ENCODE data around the gene TIRAP. TPM values are rescaled to one million over a fixed set of nuclear protein-coding genes. Genes with fewer than 3 reads are reported as not detected.

The TIRAP gene, protein sequence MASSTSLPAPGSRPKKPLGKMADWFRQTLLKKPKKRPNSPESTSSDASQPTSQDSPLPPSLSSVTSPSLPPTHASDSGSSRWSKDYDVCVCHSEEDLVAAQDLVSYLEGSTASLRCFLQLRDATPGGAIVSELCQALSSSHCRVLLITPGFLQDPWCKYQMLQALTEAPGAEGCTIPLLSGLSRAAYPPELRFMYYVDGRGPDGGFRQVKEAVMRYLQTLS
- 5.5 and 6.2 TPM in 2 replicates for polyA plus RNA-seq (2012; rRNA removed)
- 3.3 and 4.3 TPM in 2 replicates for polyA plus RNA-seq (2012; cell fraction: cytosol; rRNA removed)
- 8.1 and 8.3 TPM in 2 replicates for polyA plus RNA-seq (2012; cell fraction: nucleus; rRNA removed)

DNA sequence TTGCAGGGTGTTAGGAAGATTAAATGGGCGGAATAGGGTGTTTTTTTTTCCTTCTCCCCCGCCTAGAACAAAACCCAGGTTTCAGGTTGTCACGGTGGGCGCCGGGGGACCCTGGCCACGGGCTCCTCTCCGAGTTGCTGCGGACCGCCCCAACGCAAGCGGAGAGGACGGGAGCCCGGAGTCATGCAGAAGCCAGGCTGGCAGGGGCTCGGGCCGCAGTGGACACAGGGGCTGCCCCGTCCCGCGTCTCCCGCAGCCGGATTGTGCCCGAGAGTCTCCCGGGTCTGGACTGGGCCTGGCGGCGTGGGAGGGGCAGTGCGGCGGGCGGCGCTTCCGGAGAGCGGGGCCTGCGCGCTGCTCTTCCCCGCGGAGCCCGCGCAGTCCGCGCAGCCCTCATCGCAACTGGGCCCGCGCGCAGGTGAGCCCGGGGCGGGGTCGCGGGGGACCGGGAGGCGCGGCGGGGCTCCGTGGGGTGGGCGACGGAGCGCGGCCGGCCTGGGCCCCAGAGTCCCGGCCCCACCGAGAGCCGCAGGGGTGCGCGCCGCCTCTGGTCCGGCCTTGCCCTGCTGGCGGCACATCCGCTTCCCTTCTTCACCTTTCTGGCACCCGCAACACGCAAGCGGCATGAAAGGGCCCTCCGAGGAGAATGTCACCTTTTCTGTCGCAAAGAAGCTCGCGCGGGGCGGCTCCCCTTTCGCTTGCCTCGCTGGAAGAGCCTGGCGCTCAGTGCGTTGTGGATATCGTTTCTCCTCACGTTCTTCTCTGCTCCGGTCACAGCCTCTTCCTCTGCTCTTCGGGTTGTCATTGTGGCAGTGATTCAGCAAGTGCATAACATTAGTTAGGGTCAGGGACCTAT, at the start of gene TIRAP:
Gene TIRAP (plus strand): TSS at position 358 of the 856 bp plus-strand sequence. CDS start 7,802 bp downstream, outside the sequence.
- peaks cover 32% of the 10 kb centered on the region for H3K79me2 ChIP-seq (ENCODE audit: insufficient read depth)
- ChIA-PET POLR2A (interaction anchor here (0.7 to 2.4 kb wide), 6 partner anchors 8 to 21 kb away, joined by 3 to 12 read pairs (median 4); partner anchors contain the start of genes DCPS, FOXRED1 and SRPRA), CTCF (interaction anchor here (0.6 to 1.2 kb wide), 2 partner anchors 28 to 71 kb away, joined by 3 read pairs; no protein-coding TSS in a partner anchor)
- peak within 1 kb of the TSS; percentile 62 to 75 for H3K4me3 ChIP-seq (ENCODE audit: low read depth in 2 of 2, low read length in 1 of 2)
- H4K20me1 ChIP-seq (ENCODE audit: insufficient read depth) = peaks cover 6% of the 10 kb centered on the region; the same call in 1 of the 2 replicates
- H3K9ac ChIP-seq = peak within 1 kb of the TSS; percentile 86
- DNase-seq = peak; percentile 90
- no peak for TF ChIP-seq ELF1 (IDR thresholded peaks at IDR 0.05)
- TF ChIP-seq TAF1 (IDR thresholded peaks at IDR 0.05; ENCODE audit: borderline replicate concordance, low read depth, low read length) = peak; percentile 62; the same call in 1 of the 2 replicates
- peak; percentile 43; the same call in 1 of the 2 replicates for TF ChIP-seq GABPA (IDR thresholded peaks at IDR 0.05; ENCODE audit: low read depth)
- TF ChIP-seq POLR2AphosphoS5 (IDR thresholded peaks at IDR 0.05; ENCODE audit: low read depth, low read length) = peak; percentile 58
- peak; percentile 45; the same call in 1 of the 2 replicates for TF ChIP-seq NRF1 (IDR thresholded peaks at IDR 0.05; ENCODE audit: low read depth, low read length)
- TF ChIP-seq, protein P1, sequence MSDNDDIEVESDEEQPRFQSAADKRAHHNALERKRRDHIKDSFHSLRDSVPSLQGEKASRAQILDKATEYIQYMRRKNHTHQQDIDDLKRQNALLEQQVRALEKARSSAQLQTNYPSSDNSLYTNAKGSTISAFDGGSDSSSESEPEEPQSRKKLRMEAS (IDR thresholded peaks at IDR 0.05; ENCODE audit: low read depth) = 0 out of 2 replicates have a peak, but pooled peaks have one; percentile 29
- H3K27me3 ChIP-seq (ENCODE audit: insufficient read depth) = no peaks in the 10 kb centered on the region
- 3% methylated on average over 14 of the region's 82 CpGs for WGBS (ENCODE audit: low lambda C conversion rate)
- peaks cover 17% of the 10 kb centered on the region for H3F3A ChIP-seq (replicated peaks; ENCODE audit: insufficient read depth)
- H2AFZ ChIP-seq (ENCODE audit: low read depth) = peak within 1 kb of the TSS; percentile 87
- H3K4me2 ChIP-seq = peak within 1 kb of the TSS; percentile 96
- H3K36me3 ChIP-seq (replicated peaks in 1 of 2; ENCODE audit: control insufficient read depth in 1 of 2, insufficient read depth in 2 of 2, low read length in 1 of 2) = peaks cover 0 to 1% of the 10 kb centered on the region in 2 experiments
- peaks cover 9 to 13% of the 10 kb centered on the region in 2 experiments; a peak in 1 of 4 replicates for H3K4me1 ChIP-seq (ENCODE audit: control insufficient read depth in 1 of 2, insufficient read depth in 2 of 2, low read depth in 1 of 2, low read length in 1 of 2)
- H3K9me2 ChIP-seq = no peaks in the 10 kb centered on the region
- no peaks in the 10 kb centered on the region for H3K9me3 ChIP-seq
- peak within 1 kb of the TSS; percentile 69 to 82 for H3K27ac ChIP-seq (ENCODE audit: low read depth in 2 of 2, low read length in 1 of 2)

DNA sequence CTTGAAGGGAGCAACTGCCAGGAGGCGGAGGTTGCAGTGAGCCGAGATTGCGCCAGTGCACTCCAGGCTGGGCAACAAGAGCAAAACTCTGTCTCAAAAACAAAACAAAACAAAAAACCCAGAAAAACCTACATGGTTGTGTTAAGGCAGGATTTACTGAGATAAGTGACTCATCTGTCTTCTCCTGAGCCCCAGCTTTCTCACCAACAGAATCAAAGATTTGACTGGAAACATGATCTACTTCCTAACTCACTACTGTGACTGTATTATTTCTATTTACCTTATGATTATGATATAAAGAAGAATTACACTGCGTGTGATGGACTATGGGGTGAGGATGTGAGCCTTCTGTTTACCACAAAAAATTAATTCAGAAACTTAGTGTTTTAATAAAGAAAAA, 49.5 kb upstream of the TIRAP start:
- peaks cover 21% of the 10 kb centered on the region for H3F3A ChIP-seq (replicated peaks; ENCODE audit: insufficient read depth)
- POLR2A ChIA-PET = no interaction called here
- no peak for DNase-seq

More for the DNA sequence above, 49.5 kb upstream of the TIRAP start:
- H3K9me3 ChIP-seq = no peaks in the 10 kb centered on the region
- no peak overlapping the region for H3K4me3 ChIP-seq (ENCODE audit: low read depth in 2 of 2, low read length in 1 of 2)
- no peaks in the 10 kb centered on the region for H3K27me3 ChIP-seq (ENCODE audit: insufficient read depth)
- peaks cover 2 to 29% of the 10 kb centered on the region in 2 experiments; a peak in 3 of 4 replicates for H3K4me1 ChIP-seq (ENCODE audit: control insufficient read depth in 1 of 2, insufficient read depth in 2 of 2, low read depth in 1 of 2, low read length in 1 of 2)
- H4K20me1 ChIP-seq (ENCODE audit: insufficient read depth) = 0 out of 2 replicates have a peak, but pooled peaks cover 5% of the 10 kb centered on the region
- H3K9ac ChIP-seq = no peak overlapping the region
- peaks cover 7 to 26% of the 10 kb centered on the region in 2 experiments for H3K36me3 ChIP-seq (replicated peaks in 1 of 2; ENCODE audit: control insufficient read depth in 1 of 2, insufficient read depth in 2 of 2, low read length in 1 of 2)
- H2AFZ ChIP-seq (ENCODE audit: low read depth) = no peak overlapping the region
- CTCF ChIA-PET = no interaction called here
- H3K4me2 ChIP-seq = no peak overlapping the region
- peak overlapping the region in 1 of 2 experiments; percentile 25; a peak in 1 of 4 replicates for H3K27ac ChIP-seq (ENCODE audit: low read depth in 2 of 2, low read length in 1 of 2)
- no peaks in the 10 kb centered on the region for H3K9me2 ChIP-seq
- H3K79me2 ChIP-seq (ENCODE audit: insufficient read depth) = peaks cover 9% of the 10 kb centered on the region
- WGBS (ENCODE audit: low lambda C conversion rate) = 99% methylated on average over 4 of the region's 4 CpGs
- TF ChIP-seq NFIC (IDR thresholded peaks at IDR 0.05; ENCODE audit: borderline replicate concordance) (no peak), GABPA (IDR thresholded peaks at IDR 0.05; ENCODE audit: low read depth) (no peak), EZH2phosphoT487 (IDR thresholded peaks at IDR 0.05; ENCODE audit: borderline replicate concordance, low read depth) (no peak)
- TF ChIP-seq, protein P2, sequence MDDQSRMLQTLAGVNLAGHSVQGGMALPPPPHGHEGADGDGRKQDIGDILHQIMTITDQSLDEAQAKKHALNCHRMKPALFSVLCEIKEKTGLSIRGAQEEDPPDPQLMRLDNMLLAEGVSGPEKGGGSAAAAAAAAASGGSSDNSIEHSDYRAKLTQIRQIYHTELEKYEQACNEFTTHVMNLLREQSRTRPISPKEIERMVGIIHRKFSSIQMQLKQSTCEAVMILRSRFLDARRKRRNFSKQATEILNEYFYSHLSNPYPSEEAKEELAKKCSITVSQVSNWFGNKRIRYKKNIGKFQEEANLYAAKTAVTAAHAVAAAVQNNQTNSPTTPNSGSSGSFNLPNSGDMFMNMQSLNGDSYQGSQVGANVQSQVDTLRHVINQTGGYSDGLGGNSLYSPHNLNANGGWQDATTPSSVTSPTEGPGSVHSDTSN (IDR thresholded peaks at IDR 0.05) = no peak
- TF ChIP-seq, protein P1 (IDR thresholded peaks at IDR 0.05; ENCODE audit: low read depth) = no peak
- TF ChIP-seq, protein P3, sequence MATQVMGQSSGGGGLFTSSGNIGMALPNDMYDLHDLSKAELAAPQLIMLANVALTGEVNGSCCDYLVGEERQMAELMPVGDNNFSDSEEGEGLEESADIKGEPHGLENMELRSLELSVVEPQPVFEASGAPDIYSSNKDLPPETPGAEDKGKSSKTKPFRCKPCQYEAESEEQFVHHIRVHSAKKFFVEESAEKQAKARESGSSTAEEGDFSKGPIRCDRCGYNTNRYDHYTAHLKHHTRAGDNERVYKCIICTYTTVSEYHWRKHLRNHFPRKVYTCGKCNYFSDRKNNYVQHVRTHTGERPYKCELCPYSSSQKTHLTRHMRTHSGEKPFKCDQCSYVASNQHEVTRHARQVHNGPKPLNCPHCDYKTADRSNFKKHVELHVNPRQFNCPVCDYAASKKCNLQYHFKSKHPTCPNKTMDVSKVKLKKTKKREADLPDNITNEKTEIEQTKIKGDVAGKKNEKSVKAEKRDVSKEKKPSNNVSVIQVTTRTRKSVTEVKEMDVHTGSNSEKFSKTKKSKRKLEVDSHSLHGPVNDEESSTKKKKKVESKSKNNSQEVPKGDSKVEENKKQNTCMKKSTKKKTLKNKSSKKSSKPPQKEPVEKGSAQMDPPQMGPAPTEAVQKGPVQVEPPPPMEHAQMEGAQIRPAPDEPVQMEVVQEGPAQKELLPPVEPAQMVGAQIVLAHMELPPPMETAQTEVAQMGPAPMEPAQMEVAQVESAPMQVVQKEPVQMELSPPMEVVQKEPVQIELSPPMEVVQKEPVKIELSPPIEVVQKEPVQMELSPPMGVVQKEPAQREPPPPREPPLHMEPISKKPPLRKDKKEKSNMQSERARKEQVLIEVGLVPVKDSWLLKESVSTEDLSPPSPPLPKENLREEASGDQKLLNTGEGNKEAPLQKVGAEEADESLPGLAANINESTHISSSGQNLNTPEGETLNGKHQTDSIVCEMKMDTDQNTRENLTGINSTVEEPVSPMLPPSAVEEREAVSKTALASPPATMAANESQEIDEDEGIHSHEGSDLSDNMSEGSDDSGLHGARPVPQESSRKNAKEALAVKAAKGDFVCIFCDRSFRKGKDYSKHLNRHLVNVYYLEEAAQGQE (IDR thresholded peaks at IDR 0.05; ENCODE audit: low read depth, low read length) = no peak
